HG03108 (cell line): ENCODE data around the gene ACE2.
"Not testable (repeated sequence)": the region's sequence is repeated elsewhere in the genome, so short reads cannot be mapped to it uniquely, and the experiment has no call there.

Source experiments
- ATAC-seq: cut with Tn5 transposase; IDR thresholded peaks from one replicate; pipeline ENCODE4 v1.9.1; 2021; ENCODE audit warnings: moderate library complexity; ENCODE audit not compliant: unreplicated experiment

The ACE2 gene

DNA sequence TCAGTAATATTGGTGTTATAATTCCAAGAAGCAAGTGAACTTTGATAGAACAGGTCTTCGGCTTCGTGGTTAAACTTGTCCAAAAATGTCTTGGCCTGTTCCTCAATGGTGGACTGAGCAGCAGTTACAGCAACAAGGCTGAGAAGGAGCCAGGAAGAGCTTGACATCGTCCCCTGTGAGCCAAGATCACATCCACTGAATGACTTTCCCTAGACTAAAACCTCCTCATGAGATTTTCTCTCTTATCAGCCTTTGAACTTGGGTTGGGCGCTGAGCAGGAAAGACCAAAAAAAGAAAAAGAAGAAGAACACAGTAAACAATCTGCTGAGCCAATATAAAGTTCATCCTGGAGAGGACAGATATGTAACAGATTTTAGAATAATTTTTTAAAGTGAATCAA lies at the start of gene ACE2:
ACE2 (minus strand) TSS at position 216 of the 400 bp plus-strand sequence; CDS start at position 167, 49 bp downstream.
- no peak for ATAC-seq

GRCh38 chrX:15647510-15647909 lies 46.8 kb upstream of the ACE2 start:
- not testable (repeated sequence) for ATAC-seq

DNA sequence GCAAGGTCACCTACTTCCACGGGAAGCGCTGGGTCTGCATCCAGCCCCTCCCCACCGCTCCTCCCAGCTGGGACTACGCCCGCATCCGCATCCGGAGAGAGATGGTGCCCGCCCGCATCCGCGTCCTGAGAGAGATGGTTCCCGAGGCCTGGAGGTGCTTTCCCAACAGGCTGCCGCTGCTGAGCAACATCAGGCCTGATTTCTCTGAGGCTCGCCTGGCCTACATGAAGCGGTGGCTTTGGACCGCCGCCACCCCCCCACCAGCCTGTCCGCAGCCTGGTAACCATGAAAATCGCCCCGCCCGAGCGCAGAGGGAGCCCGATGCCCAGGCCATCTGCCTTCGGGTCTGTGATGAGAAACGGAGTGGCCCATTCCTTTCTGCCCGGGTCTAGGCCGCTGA lies 45.8 kb upstream of the ACE2 start:
- ATAC-seq: no peak

GRCh38 chrX:15646031-15646430 lies 45.3 kb upstream of the ACE2 start:
- no peak for ATAC-seq

- ATAC-seq: no peak
Observed at GRCh38 chrX:15645266-15645665, 44.5 kb upstream of the ACE2 start.

GRCh38 chrX:15644560-15644872 lies 43.8 kb upstream of the ACE2 start:
- ATAC-seq: no peak

GRCh38 chrX:15643786-15644559 lies 43.2 kb upstream of the ACE2 start:
- ATAC-seq: no peak

GRCh38 chrX:15631637-15632036 lies 30.9 kb upstream of the ACE2 start:
- no peak for ATAC-seq

GRCh38 chrX:15623054-15623453 lies 22.3 kb upstream of the ACE2 start:
- no peak for ATAC-seq

DNA sequence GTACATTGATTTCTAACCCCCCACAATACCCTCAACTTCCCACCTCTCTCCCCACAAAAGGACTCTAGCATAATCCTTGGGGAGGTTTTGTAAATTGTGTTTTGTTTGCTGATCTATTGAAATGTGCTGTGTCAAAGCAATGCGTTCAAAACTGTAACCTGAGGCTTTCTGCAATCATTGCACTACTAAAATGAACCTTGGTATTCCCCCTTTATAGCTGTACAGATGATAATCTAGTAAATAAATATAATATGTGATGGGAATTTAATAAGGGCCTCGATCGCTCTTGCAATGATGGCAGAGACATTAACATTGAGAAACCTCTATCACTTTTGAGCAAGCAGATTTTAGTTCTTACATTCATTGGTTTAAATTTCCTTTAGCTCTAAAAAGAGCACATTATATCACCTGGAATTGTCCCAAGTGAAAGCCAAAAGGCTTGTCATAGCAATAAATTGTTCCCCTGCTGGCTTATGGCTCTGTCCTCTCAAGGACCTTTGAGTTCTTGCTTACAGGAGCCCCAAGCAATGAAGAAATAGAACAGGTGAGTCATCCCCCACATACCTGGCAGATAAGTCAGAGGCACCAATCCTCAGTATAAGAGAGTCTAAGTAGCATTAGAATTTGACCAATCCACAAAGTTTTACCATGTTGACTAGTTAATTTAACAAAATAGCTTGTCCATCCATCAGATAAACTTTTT lies 18.4 kb upstream of the ACE2 start:
- no peak for ATAC-seq

- no peak for ATAC-seq
Observed at GRCh38 chrX:15617111-15617510, 16.4 kb upstream of the ACE2 start.

GRCh38 chrX:15616531-15616930 lies 15.8 kb upstream of the ACE2 start:
- no peak for ATAC-seq

DNA sequence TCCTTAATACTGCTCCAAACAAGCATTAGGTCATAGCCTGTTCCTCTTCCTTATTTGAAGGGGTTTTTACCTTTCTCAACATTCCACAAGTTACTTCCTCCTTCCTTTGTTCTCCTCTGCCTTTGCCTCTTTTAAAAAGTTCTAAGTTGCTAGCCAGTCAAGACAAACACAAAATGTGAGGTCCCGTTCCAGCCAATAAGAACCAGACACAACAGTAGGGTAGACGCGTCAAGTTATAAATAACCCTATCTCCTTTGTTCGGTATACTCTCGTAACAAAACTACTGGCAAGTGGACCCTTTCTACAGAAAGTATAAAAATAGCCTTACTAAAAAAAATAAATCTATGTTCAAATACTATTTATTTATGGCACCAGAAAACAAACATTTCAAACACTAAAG lies 6.3 kb upstream of the ACE2 start:
- ATAC-seq: no peak

DNA sequence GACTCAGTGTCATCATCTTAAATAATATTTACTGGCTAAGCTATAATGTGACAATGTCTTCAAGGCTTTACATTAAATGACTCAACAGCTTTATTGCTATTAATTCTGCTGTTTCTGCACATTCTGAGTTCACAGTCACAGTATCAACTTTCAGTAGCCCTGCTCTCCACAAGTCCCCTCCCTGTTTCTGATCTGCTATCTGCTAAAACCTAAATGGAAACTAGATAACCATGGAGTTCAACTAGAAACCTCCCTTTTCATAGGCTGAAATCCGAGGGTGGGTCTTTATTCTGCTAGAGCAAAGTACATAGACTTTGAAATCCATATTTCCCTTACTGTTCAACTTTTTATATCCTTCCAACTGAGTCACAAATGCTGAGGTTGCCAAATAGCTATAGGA lies 5.4 kb upstream of the ACE2 start:
- ATAC-seq: no peak

- no peak for ATAC-seq
Observed at GRCh38 chrX:15605226-15605625, 4.5 kb upstream of the ACE2 start.

GRCh38 chrX:15602761-15603160 lies 2.0 kb upstream of the ACE2 start:
- no peak for ATAC-seq

GRCh38 chrX:15601932-15602331 lies 1.2 kb upstream of the ACE2 start:
- ATAC-seq: no peak

- no peak for ATAC-seq
Observed at GRCh38 chrX:15600049-15600448, 711 bp downstream of the ACE2 start.

- ATAC-seq: no peak
Observed at GRCh38 chrX:15599461-15599860, 1.3 kb downstream of the ACE2 start.

DNA sequence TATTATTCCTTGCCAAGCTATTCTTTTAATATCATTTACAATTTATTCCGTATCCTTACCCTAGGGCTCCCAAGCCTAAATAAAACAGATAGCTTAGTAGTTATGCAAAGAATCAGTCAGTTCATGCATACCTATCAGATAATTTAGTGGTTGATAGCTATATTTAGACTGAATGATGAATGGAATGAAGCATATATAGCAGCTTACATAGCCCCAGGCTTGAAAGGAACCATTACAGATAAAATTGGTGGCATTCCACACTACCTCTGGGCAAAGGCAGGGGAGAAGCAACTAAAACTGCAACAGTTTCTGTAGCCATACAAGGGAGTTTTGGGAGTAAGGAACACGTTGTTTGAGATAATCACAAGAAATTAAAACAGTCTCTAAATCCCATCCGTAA lies 2.7 kb downstream of the ACE2 start:
- no peak for ATAC-seq

DNA sequence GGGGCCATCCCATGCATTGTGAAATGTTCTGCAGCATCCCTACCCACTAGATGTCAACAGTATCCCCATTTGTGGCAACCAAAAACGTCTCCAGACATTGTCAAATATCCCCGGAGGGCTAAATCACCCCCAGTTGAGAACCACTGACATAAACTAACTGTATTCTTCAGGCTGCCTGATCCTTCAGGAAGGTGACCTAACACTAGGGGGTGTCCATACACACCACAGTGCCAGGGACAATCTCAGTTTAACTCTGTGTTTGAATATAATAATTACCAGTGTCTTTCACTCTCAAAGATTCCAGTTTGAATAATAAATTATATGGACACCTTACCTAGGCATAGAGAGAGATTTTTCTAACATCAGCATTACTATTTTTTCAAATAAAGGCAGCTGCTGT lies 6.4 kb downstream of the ACE2 start:
- ATAC-seq: no peak
